ENCODE data around the gene PSD2.

The PSD2 gene

GRCh38 chr5:139882961-139883539 lies 87.4 kb downstream of the PSD2 start:
- no peak for DNase-seq

- DNase-seq, result no peak
Measured at GRCh38 chr5:139884144-139884543, 88.5 kb downstream of the PSD2 start.

- no peak for DNase-seq
Measured at GRCh38 chr5:139884734-139885133, 89.1 kb downstream of the PSD2 start.

GRCh38 chr5:139885172-139885856 lies 89.7 kb downstream of the PSD2 start:
- DNase-seq, result no peak

- no peak for DNase-seq
Measured at GRCh38 chr5:139885857-139886208, 90.2 kb downstream of the PSD2 start.

- no peak for DNase-seq
Measured at GRCh38 chr5:139886213-139886612, 90.6 kb downstream of the PSD2 start.

GRCh38 chr5:139888370-139888769 lies 92.8 kb downstream of the PSD2 start:
- no peak for DNase-seq

- DNase-seq, result no peak
Measured at GRCh38 chr5:139889410-139889809, 93.8 kb downstream of the PSD2 start.

GRCh38 chr5:139893873-139894272 lies 98.3 kb downstream of the PSD2 start:
- no peak for DNase-seq

Measured in AML-193 (cell line).